Measurements from ENCODE around the gene SOX8.

Gene SOX8

GRCh38 chr16:1028524-1029258 lies 47.1 kb downstream of the SOX8 start:
- DNase-seq = no peak

GRCh38 chr16:1029259-1029545 lies 47.6 kb downstream of the SOX8 start:
- no peak for DNase-seq

DNA sequence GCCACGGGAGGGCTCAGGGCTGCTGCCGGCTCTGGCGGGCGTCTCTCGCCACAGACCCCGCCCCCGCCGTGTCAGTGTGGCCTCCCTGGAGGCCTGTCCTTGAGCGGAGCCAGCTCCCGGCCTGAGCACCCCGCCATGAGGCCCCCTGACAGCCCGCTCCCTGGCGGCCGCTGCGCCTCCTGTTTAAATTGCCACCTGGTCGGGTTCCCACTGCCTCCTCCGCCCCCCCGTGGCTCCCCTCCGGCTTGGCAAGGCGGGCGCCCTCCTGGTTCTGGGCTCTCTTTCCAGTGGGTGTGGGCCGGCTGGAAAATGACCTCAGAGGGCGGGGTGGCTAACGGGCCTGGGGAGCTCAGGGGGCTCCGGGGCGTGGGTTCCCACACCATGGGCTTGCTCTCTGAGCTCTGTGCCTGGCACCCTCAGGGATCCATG lies 48.9 kb downstream of the SOX8 start:
- DNase-seq = no peak

DNA sequence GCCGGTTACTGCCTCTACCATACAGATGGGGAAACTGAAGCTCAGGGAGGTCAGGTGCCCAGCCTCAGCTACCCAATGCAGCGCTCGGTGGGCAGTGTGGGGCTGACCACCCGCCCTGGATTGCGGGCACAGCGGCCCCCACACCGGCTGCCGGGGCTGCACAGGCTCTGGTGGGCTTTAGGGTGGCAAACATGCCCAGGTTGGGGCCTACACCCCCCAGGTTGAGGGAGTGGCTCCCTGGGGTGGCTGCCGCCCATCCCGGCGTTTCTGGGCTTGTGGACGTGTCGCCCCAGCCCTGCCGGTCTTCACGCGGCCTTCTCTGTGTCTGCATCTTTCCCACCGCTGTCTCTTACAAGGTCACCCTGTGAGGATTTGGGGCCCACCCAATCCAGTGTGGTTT lies 50.1 kb downstream of the SOX8 start:
- DNase-seq = no peak

- DNase-seq = no peak
Measured at GRCh38 chr16:1032607-1033006, 51.0 kb downstream of the SOX8 start.

DNA sequence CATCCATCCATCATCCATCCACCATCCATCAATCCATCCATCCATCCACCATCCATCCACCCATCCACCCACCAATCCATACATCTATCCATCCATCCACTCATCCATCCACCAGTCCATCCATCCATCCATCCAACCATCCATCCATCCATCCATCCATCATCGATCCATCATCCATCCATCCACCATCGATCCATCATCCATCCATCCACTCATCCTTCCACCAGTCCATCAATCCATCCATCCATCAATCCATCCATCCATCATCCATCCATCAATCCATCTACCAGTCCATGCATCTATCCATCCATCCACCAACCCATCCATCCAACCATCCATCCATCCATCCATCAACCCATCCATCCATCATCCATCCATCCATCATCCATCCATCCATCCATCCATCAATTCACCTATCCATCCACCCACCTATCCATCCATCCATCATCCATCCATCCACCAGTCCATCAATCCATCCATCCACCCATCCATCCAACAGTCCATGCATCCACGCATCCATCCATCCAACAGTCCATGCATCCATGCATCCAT lies 51.6 kb downstream of the SOX8 start:
- DNase-seq = no peak

DNA sequence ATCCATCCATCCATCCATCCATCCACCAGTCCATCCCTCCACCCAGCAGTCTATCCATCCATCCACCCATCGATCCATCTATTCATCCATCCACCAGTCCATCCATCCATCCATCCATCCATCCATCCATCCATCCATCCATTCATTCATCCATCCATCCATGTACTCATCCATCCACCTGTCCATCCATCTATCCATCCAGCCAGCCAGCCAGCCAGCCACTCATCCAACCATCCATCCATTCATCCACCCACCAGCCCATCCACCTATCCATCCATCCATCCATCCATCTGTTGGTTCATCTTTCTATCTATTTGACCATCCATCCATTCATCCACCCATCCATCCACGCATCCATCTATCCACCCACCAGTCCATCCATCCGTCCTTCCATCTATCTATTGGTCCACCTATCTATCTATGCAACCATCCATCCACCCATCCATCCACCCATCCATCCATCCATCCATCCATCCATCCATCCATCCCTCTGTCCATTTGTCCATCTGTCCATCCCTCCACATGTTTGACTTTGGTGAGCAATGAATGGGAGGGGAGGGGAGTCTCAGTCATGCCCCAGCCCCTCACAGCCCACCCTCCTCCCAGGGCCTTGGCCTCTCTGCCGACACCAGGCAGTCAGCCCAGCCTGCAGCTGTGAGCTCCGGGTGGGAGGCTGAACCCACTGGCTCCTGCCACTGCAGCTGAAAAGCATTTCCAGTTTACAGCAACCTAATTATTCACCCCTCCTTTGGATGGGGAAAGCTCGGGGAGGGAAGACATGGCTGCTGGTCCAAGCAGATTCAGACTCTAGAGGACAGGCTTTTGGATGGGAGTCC lies 52.9 kb downstream of the SOX8 start:
- DNase-seq = no peak

DNA sequence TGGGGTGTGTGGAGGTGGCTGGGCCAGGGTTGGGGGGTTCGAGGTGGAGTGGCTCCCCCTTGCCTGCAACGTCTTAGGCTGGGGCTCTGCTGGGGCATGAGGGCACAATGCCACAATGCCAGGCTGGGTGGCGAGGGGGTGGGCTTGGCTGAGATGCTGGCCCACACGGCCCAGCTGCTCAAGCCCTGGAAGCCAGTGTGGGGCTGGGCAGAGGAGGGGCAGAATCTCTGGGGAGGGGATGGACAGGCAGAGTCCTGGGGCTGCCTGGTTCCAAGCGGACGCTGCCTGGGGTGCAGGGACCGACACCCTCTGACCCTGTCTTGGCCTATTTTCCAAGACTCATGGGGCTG lies 53.5 kb downstream of the SOX8 start:
- DNase-seq = no peak

- DNase-seq = no peak
Measured at GRCh38 chr16:1036166-1036565, 54.6 kb downstream of the SOX8 start.
